Measurements from ENCODE around the gene LAMA2. TPM values are rescaled to one million over a fixed set of nuclear protein-coding genes. Genes with fewer than 3 reads are reported as not detected.

The LAMA2 gene
- total and polyA plus RNA-seq, 2 donors (not counting 1 experiment from before 2014, with no cell fraction given): 19.5 to 67.5 TPM

- Histone ChIP-seq H3K9ac (ENCODE audit: insufficient read depth, low read length) (no peak overlapping the region), H3K9me3 (ENCODE audit: control insufficient read depth, insufficient read depth, low read depth, low read length) (no peaks in the 10 kb centered on the region), H3K27ac (ENCODE audit: insufficient read depth, low read length) (no peak overlapping the region), H2AFZ (ENCODE audit: low read length) (no peak overlapping the region), H4K20me1 (ENCODE audit: control insufficient read depth, extremely low read depth, insufficient read depth, low read length) (no peaks in the 10 kb centered on the region), H3K4me2 (ENCODE audit: extremely low read depth, insufficient read depth, low read length) (no peak overlapping the region), H3K36me3 (ENCODE audit: control insufficient read depth, insufficient read depth, low read length) (no peaks in the 10 kb centered on the region), H3K4me1 (ENCODE audit: control insufficient read depth, extremely low read depth, insufficient read depth, low read length) (no peaks in the 10 kb centered on the region), H3K4me3 (replicated peaks in 1 of 4; ENCODE audit: control extremely low read depth in 1 of 4, insufficient read depth in 1 of 4, low read depth in 3 of 4, low read length in 4 of 4) (no peak overlapping the region), H3K27me3 (ENCODE audit: control insufficient read depth, insufficient read depth, low read length) (no peaks in the 10 kb centered on the region), H3K79me2 (ENCODE audit: control insufficient read depth, insufficient read depth, low read length) (no peaks in the 10 kb centered on the region)
- TF ChIP-seq CTCF (conservative IDR thresholded peaks at IDR 0.05 in 1 of 2, IDR thresholded peaks at IDR 0.05 in 1 of 2; ENCODE audit: low read depth in 1 of 2, low read length in 2 of 2) (no peak), EZH2 (IDR thresholded peaks at IDR 0.05; ENCODE audit: low read length, missing control alignments) (no peak)
- DNase-seq (ENCODE audit: low read depth in 2 of 2): no peak
These were observed 401.3 kb downstream of the LAMA2 start for GRCh38 chr6:129284225-129284624.

- no peaks in the 10 kb centered on the region for H3K27me3 ChIP-seq (ENCODE audit: control insufficient read depth, insufficient read depth, low read length)
- H3K4me2 ChIP-seq (ENCODE audit: extremely low read depth, insufficient read depth, low read length): no peak overlapping the region
- H3K9me3 ChIP-seq (ENCODE audit: control insufficient read depth, insufficient read depth, low read depth, low read length): no peaks in the 10 kb centered on the region
- H3K36me3 ChIP-seq (ENCODE audit: control insufficient read depth, insufficient read depth, low read length): no peaks in the 10 kb centered on the region
- H2AFZ ChIP-seq (ENCODE audit: low read length): no peak overlapping the region
- H3K9ac ChIP-seq (ENCODE audit: insufficient read depth, low read length): no peak overlapping the region
- no peak overlapping the region for H3K27ac ChIP-seq (ENCODE audit: insufficient read depth, low read length)
- H3K4me3 ChIP-seq (replicated peaks in 1 of 4; ENCODE audit: control extremely low read depth in 1 of 4, insufficient read depth in 1 of 4, low read depth in 3 of 4, low read length in 4 of 4): no peak overlapping the region
- DNase-seq (ENCODE audit: low read depth in 2 of 2): no peak
- TF ChIP-seq CTCF (conservative IDR thresholded peaks at IDR 0.05 in 1 of 2, IDR thresholded peaks at IDR 0.05 in 1 of 2; ENCODE audit: low read depth in 1 of 2, low read length in 2 of 2): no peak
- no peak for TF ChIP-seq EZH2 (IDR thresholded peaks at IDR 0.05; ENCODE audit: low read length, missing control alignments)
- no peaks in the 10 kb centered on the region for H4K20me1 ChIP-seq (ENCODE audit: control insufficient read depth, extremely low read depth, insufficient read depth, low read length)
- no peaks in the 10 kb centered on the region for H3K79me2 ChIP-seq (ENCODE audit: control insufficient read depth, insufficient read depth, low read length)
- no peaks in the 10 kb centered on the region for H3K4me1 ChIP-seq (ENCODE audit: control insufficient read depth, extremely low read depth, insufficient read depth, low read length)
These were observed 404.6 kb downstream of the LAMA2 start for GRCh38 chr6:129287231-129288177.

DNA sequence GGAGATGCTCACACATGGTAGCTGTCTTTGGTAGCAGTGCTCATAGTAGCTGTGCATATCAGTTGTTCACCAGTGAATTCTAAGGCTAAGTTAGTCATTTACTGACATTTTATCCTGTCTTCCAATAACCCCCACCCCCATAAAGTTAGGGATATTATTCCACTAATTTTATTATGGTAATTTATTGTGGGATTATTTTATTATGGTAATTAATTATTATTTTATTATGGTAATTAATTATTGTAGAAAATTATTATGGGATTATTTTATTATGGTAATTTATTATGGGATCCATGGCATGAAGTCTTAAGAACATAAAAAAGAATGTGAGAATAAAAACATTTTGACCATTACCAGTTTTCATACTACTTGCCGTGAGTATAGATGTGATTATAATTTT lies 406.5 kb downstream of the LAMA2 start:
- H3K9ac ChIP-seq (ENCODE audit: insufficient read depth, low read length): no peak overlapping the region
- no peaks in the 10 kb centered on the region for H4K20me1 ChIP-seq (ENCODE audit: control insufficient read depth, extremely low read depth, insufficient read depth, low read length)
- no peak overlapping the region for H3K4me3 ChIP-seq (replicated peaks in 1 of 4; ENCODE audit: control extremely low read depth in 1 of 4, insufficient read depth in 1 of 4, low read depth in 3 of 4, low read length in 4 of 4)
- H3K36me3 ChIP-seq (ENCODE audit: control insufficient read depth, insufficient read depth, low read length): no peaks in the 10 kb centered on the region
- no peaks in the 10 kb centered on the region for H3K79me2 ChIP-seq (ENCODE audit: control insufficient read depth, insufficient read depth, low read length)
- no peaks in the 10 kb centered on the region for H3K4me1 ChIP-seq (ENCODE audit: control insufficient read depth, extremely low read depth, insufficient read depth, low read length)
- no peaks in the 10 kb centered on the region for H3K9me3 ChIP-seq (ENCODE audit: control insufficient read depth, insufficient read depth, low read depth, low read length)
- no peak overlapping the region for H2AFZ ChIP-seq (ENCODE audit: low read length)
- no peak for TF ChIP-seq CTCF (conservative IDR thresholded peaks at IDR 0.05 in 1 of 2, IDR thresholded peaks at IDR 0.05 in 1 of 2; ENCODE audit: low read depth in 1 of 2, low read length in 2 of 2)
- TF ChIP-seq EZH2 (IDR thresholded peaks at IDR 0.05; ENCODE audit: low read length, missing control alignments): no peak
- H3K27me3 ChIP-seq (ENCODE audit: control insufficient read depth, insufficient read depth, low read length): no peaks in the 10 kb centered on the region
- H3K27ac ChIP-seq (ENCODE audit: insufficient read depth, low read length): no peak overlapping the region
- no peak overlapping the region for H3K4me2 ChIP-seq (ENCODE audit: extremely low read depth, insufficient read depth, low read length)
- no peak for DNase-seq (ENCODE audit: low read depth in 2 of 2)

Measured in fibroblast of lung (primary cell).